PC-9 (cell line): ENCODE results near the gene GNLY. TPM values are rescaled to one million over a fixed set of nuclear protein-coding genes. Genes with fewer than 3 reads are reported as not detected.

Experiments
- BruUV-seq: library from RNA; stranded (reverse); fragments of 400-500 nt; replicated peaks from 2 replicates; lab custom pipeline; 2021; lab: Mats Ljungman, UMichigan
- CTCF ChIA-PET: fragments of 300-600 bp; sonication (Branson Sonifier 250); formaldehyde crosslinking; loops from one replicate; lab custom pipeline; 2022; ENCODE audit warnings: antibody characterized with exemption; lab: Charles Lee
- POLR2A ChIA-PET: fragments of 300-600 bp; sonication (Branson Sonifier 250); formaldehyde crosslinking; loops from one replicate; lab custom pipeline; 2022; ENCODE audit warnings: antibody characterized with exemption; ENCODE audit not compliant: unreplicated experiment; lab: Charles Lee
- DNase-seq, 2 experiments: peaks; one replicate each; pipeline versions ENCODE4 v3.0.0 to v3.0.0-alpha.2; 2015 to 2022; ENCODE audit warnings: mixed read lengths in 1 of 2
- H2AFZ ChIP-seq: fragments of 200-600 bp; sonication (generic); 2 replicates; pipeline ENCODE4 v1.8.1; 2017; ENCODE audit warnings: antibody characterized with exemption
- H3F3A ChIP-seq: fragments of 200-600 bp; sonication (generic); 2 replicates; pipeline ENCODE4 v1.8.1; 2017; ENCODE audit warnings: antibody characterized with exemption, mild to moderate bottlenecking, low read depth; ENCODE audit not compliant: insufficient read depth
- H3K27ac ChIP-seq: fragments of 200-600 bp; sonication (generic); 2 replicates; pipeline ENCODE4 v1.6.1; 2016; ENCODE audit warnings: mixed run types
- H3K27me3 ChIP-seq: fragments of 200-600 bp; sonication (generic); 2 replicates; pipeline ENCODE4 v1.6.1; 2016; ENCODE audit warnings: low read depth, mixed run types; ENCODE audit not compliant: insufficient read depth
- H3K36me3 ChIP-seq: fragments of 200-600 bp; sonication (generic); 2 replicates; pipeline ENCODE4 v1.6.1; 2016; ENCODE audit warnings: low read depth, mixed run types
- H3K4me1 ChIP-seq: fragments of 200-600 bp; sonication (generic); replicated peaks from 2 replicates; pipeline ENCODE4 v1.6.1; 2016; ENCODE audit warnings: mixed run types; ENCODE audit not compliant: insufficient read depth
- H3K4me2 ChIP-seq: fragments of 200-600 bp; sonication (generic); 2 replicates; pipeline ENCODE4 v1.6.1; 2017; ENCODE audit warnings: mixed run types
- H3K4me3 ChIP-seq: fragments of 200-600 bp; sonication (generic); 2 replicates; pipeline ENCODE4 v1.6.1; 2016; ENCODE audit warnings: mixed run types
- H3K79me2 ChIP-seq: fragments of 200-600 bp; sonication (generic); 2 replicates; pipeline ENCODE4 v1.6.1; 2017; ENCODE audit warnings: low read depth, mixed run types
- H3K9me2 ChIP-seq: fragments of 200-600 bp; sonication (generic); 2 replicates; pipeline ENCODE4 v1.8.1; 2017; ENCODE audit warnings: mild to moderate bottlenecking; ENCODE audit not compliant: insufficient read depth
- H3K9me3 ChIP-seq: fragments of 200-600 bp; sonication (generic); 2 replicates; pipeline ENCODE4 v1.8.1; 2016; ENCODE audit warnings: low read depth; ENCODE audit not compliant: insufficient read depth
- H4K20me1 ChIP-seq: fragments of 200-600 bp; sonication (generic); 2 replicates; pipeline ENCODE4 v1.8.1; 2017; ENCODE audit not compliant: insufficient read depth
- CTCF ChIP-seq: fragments of 200-600 bp; sonication (generic); conservative IDR thresholded peaks from 2 replicates; pipeline ENCODE4 v1.6.1; 2017; ENCODE audit warnings: mixed run types, antibody characterized with exemption, mild to moderate bottlenecking, moderate library complexity
- EZH2 ChIP-seq: fragments of 200-600 bp; sonication (generic); IDR thresholded peaks from 2 replicates; pipeline ENCODE4 v1.8.0; 2017; ENCODE audit warnings: antibody characterized with exemption, low read depth
- intact Hi-C: fragments of 100-400 bp; cut with micrococcal nuclease; formaldehyde crosslinking; loops from one replicate; pipeline ENCODE4 v1.10.0; 2022; ENCODE audit not compliant: unreplicated experiment
- total RNA-seq: library from RNA; stranded (reverse); gene quantifications from 2 replicates; pipeline ENCODE4 v1.2.3, GENCODE V29; 2021

Gene GNLY
- total RNA-seq, 1 experiment from 2014 or later, result not detected

- Histone ChIP-seq H2AFZ (no peak overlapping the region), H3K27ac (peak overlapping the region; percentile 95), H3K79me2 (no peaks in the 10 kb centered on the region), H4K20me1 (no peaks in the 10 kb centered on the region), H3K9me3 (no peaks in the 10 kb centered on the region), H3K36me3 (no peaks in the 10 kb centered on the region), H3K4me3 (no peak overlapping the region), H3K4me2 (peak overlapping the region; percentile 27; the same call in 1 of the 2 replicates), H3F3A (peaks cover 19% of the 10 kb centered on the region), H3K27me3 (no peaks in the 10 kb centered on the region), H3K9me2 (no peaks in the 10 kb centered on the region), H3K4me1 (peaks cover 46% of the 10 kb centered on the region)
- TF ChIP-seq CTCF, result peak; percentile 86
- TF ChIP-seq EZH2, result no peak
- CTCF ChIA-PET, result interaction anchor here (0.6 to 3.4 kb wide), 6 partner anchors 25 to 108 kb away, joined by 3 to 28 read pairs (median 3); no protein-coding TSS in a partner anchor
- POLR2A ChIA-PET, result no interaction called here
- peak; percentile 64 to 94 for DNase-seq
- intact Hi-C loops, result loop anchor here (1.0 to 5.0 kb wide), 3 partner anchors 28 to 295 kb away; partner anchors contain the start of gene CAPG
- BruUV-seq, result no TSS peak
Observed at GRCh38 chr2:85707304-85707703, 13.1 kb downstream of the GNLY start.

- no peak for DNase-seq
- Histone ChIP-seq H3K4me3 (no peak overlapping the region), H3K36me3 (no peaks in the 10 kb centered on the region), H3K4me2 (no peak overlapping the region), H3K9me2 (no peaks in the 10 kb centered on the region), H3F3A (peaks cover 14% of the 10 kb centered on the region), H2AFZ (no peak overlapping the region), H3K79me2 (no peaks in the 10 kb centered on the region), H3K27ac (no peak overlapping the region), H3K27me3 (no peaks in the 10 kb centered on the region), H3K4me1 (peaks cover 37% of the 10 kb centered on the region), H3K9me3 (no peaks in the 10 kb centered on the region), H4K20me1 (no peaks in the 10 kb centered on the region)
- TF ChIP-seq EZH2, result no peak
- TF ChIP-seq CTCF, result no peak
- intact Hi-C loops, result loop anchor here (5.0 kb wide), 1 partner anchor 296 kb away; the partner anchor contains the start of gene CAPG
- BruUV-seq, result no TSS peak
- POLR2A ChIA-PET, result no interaction called here
- CTCF ChIA-PET, result interaction anchor here (1.7 to 3.4 kb wide), 2 partner anchors 27 to 29 kb away, joined by 4 to 28 read pairs; no protein-coding TSS in a partner anchor
Observed at GRCh38 chr2:85708641-85709040, 14.5 kb downstream of the GNLY start.

DNA sequence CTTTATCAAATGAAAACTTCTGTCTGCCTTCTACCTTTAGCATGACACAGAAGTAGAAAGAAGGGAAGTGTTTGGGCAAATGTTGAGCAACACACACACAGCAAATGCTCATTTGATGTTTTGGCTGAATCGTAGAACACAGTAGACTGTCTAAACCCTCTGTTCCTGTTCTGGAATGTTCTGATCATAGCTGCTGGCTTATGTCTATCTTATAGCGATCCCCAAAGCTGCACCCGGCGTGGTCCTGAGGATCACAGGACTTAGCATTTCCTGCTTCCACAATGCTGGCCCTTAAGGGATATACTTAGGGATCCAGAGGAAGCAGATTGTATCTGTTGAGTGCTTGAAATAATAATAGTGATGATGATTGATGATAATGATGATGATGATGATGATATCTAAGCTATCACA lies 15.2 kb downstream of the GNLY start:
- no peaks in the 10 kb centered on the region for H3K27me3 ChIP-seq
- DNase-seq, result no peak
- intact Hi-C loops, result loop anchor here (5.0 kb wide), 1 partner anchor 297 kb away; the partner anchor contains the start of gene CAPG
- ChIA-PET POLR2A (interaction anchor here (0.6 kb wide), 1 partner anchor 907 kb away, joined by 5 read pairs; no protein-coding TSS in a partner anchor), CTCF (interaction anchor here (3.4 kb wide), 1 partner anchor 30 kb away, joined by 28 read pairs; no protein-coding TSS in a partner anchor)
- no peaks in the 10 kb centered on the region for H3K79me2 ChIP-seq
- no peaks in the 10 kb centered on the region for H3K9me3 ChIP-seq
- H3K36me3 ChIP-seq, result no peaks in the 10 kb centered on the region
- H3K4me3 ChIP-seq, result no peak overlapping the region
- no peaks in the 10 kb centered on the region for H4K20me1 ChIP-seq
- H2AFZ ChIP-seq, result no peak overlapping the region
- no peaks in the 10 kb centered on the region for H3K9me2 ChIP-seq
- no peak overlapping the region for H3K4me2 ChIP-seq
- H3K27ac ChIP-seq, result no peak overlapping the region
- peaks cover 14% of the 10 kb centered on the region for H3F3A ChIP-seq
- no TSS peak for BruUV-seq
- H3K4me1 ChIP-seq, result peaks cover 37% of the 10 kb centered on the region
- TF ChIP-seq CTCF (no peak), EZH2 (no peak)
